H1 (cell line): ENCODE data around the gene TRMT6.

Experiments
- POLR2AphosphoS5 ChIP-seq: IDR thresholded peaks from 2 replicates; pipeline ENCODE4 v1.6.1; 2011; ENCODE audit warnings: low read depth, low read length
- TAF1 ChIP-seq: IDR thresholded peaks from 2 replicates; pipeline ENCODE4 v1.6.1; 2011; ENCODE audit warnings: mild to moderate bottlenecking, low read depth, low read length
- YY1 ChIP-seq: IDR thresholded peaks from 2 replicates; pipeline ENCODE4 v1.6.1; 2011; ENCODE audit warnings: low read depth, mild to moderate bottlenecking, low read length
- TF ChIP-seq, protein P1 (sequence below), 3 experiments: IDR thresholded peaks; 1 replicate in 2 of 3; 2 replicates in 1 of 3; pipeline versions ENCODE4 v1.5.1 to v1.6.1; 2011; ENCODE audit warnings: low read length in 3 of 3, mild to moderate bottlenecking in 3 of 3, inconsistent platforms in 2 of 3, low read depth in 1 of 3, moderate library complexity in 1 of 3; ENCODE audit not compliant: insufficient read depth in 1 of 3; ENCODE audit errors: control extremely low read depth in 1 of 3

DNA sequence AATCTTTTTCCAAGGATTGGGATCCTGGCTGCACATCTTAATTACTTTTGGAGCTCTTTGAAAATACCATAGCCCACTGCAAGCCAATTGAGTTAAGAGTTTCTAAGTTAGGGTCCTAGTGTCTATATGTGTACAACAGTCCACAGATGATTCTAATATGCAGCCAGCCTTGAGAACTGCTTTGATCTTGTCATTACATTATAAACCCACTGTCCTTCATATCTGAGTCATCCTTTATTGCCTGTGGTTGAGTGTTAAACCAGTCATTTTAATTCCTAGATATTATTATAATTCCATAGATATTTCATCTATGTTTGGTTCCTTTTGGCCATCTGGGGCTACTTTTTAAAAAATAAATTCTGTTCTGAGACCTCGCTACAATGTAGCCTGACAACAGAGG is 24.2 kb upstream of the TRMT6 start:
- TF ChIP-seq YY1: no peak
- TF ChIP-seq, protein P1, sequence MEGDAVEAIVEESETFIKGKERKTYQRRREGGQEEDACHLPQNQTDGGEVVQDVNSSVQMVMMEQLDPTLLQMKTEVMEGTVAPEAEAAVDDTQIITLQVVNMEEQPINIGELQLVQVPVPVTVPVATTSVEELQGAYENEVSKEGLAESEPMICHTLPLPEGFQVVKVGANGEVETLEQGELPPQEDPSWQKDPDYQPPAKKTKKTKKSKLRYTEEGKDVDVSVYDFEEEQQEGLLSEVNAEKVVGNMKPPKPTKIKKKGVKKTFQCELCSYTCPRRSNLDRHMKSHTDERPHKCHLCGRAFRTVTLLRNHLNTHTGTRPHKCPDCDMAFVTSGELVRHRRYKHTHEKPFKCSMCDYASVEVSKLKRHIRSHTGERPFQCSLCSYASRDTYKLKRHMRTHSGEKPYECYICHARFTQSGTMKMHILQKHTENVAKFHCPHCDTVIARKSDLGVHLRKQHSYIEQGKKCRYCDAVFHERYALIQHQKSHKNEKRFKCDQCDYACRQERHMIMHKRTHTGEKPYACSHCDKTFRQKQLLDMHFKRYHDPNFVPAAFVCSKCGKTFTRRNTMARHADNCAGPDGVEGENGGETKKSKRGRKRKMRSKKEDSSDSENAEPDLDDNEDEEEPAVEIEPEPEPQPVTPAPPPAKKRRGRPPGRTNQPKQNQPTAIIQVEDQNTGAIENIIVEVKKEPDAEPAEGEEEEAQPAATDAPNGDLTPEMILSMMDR (IDR thresholded peaks at IDR 0.05; ENCODE audit: control extremely low read depth in 1 of 3, insufficient read depth in 1 of 3, low read depth in 1 of 3, low read length in 3 of 3): no peak
- TF ChIP-seq TAF1: no peak
- TF ChIP-seq POLR2AphosphoS5: no peak
